B cell (primary cell): ENCODE results near the gene MEPCE.

ENCODE experiments used
- CTCF ChIP-seq: fragments of 200-600 bp; IDR thresholded peaks from one replicate; pipeline ENCODE4 v1.8.0; 2022; ENCODE audit warnings: antibody characterized with exemption, mild to moderate bottlenecking
- EZH2 ChIP-seq: IDR thresholded peaks from 2 replicates; pipeline ENCODE4 v1.6.1; 2012; ENCODE audit warnings: borderline replicate concordance, low read depth, mild to moderate bottlenecking, moderate library complexity, low read length; ENCODE audit not compliant: insufficient read depth, poor library complexity, severe bottlenecking

- no peak for TF ChIP-seq CTCF
- no peak for TF ChIP-seq EZH2
Measured at GRCh38 chr7:100400041-100400440, 29.6 kb upstream of the MEPCE start.
